Measurements from ENCODE around the gene TSPAN8.

DNA sequence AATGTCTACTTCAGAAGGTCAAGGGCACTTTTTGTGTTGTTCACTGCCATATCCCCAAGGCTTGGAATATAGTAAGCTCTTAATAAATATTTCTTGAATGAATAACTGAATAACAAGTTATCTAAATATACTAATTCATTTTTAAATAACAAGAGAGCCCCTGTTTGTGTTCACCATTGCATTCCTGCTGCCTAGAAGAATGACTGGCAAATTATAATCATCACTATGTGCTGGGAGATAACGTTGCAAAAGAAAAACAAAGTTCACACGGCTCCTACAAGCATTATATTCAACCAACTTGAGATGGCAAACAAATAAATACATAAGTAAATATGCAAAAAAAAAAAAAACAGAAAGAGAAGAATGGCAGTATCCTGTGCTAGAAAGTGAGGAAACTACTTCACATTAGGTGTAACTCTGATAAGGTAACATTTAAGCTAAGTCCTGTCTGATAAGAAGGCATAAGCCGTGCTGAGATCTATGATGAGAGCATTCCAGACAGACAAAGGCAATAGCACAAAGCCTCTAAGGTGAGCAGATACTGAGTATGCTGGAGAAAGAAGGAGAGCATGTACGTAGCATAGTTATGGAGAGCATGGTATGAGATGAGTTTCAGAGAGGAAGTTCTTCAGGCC is 9.2 kb upstream of the TSPAN8 start:
- TF ChIP-seq EZH2 (IDR thresholded peaks at IDR 0.05) (no peak), CTCF (IDR thresholded peaks at IDR 0.05) (no peak), EZH2phosphoT487 (IDR thresholded peaks at IDR 0.05) (no peak)
